ENCODE data around the gene SRRM1. TPM values are rescaled to one million over a fixed set of nuclear protein-coding genes. Genes with fewer than 3 reads are reported as not detected.
A peak's percentile ranks its signal among the peaks of the same experiment; 100 is the strongest.

SRRM1 gene
- total and polyA plus RNA-seq, 9 of the 15 experiments (the other 6 are each of a cell fraction or from before 2014, with no cell fraction given) = 54.5 to 268 (median 115) TPM

DNA sequence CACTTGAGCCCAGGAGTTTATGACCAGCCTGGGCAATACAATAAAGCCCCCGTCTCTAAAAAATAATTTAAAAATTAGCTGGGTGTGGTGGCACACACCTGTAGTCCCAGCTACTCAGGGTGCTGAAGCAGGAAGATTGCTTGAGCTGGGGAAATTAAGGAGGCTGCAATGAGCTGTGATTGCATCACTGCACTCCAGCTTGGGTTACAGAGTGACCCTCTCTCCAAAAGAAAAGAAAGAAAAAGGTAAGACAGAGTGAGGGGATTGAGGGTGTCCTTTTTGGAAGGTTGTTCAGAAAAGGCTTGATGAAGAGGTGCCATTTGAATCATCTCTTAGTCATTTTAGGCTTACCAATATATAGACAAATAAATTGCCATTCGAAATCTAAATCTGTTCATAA lies 4.0 kb upstream of the SRRM1 start:
- 24% methylated on average over 2 of the region's 2 CpGs for WGBS (ENCODE audit: insufficient coverage, low coverage, missing lambda C conversion rate)
- ATAC-seq (no peak), DNase-seq (ENCODE audit: extremely low read depth in 1 of 4, low spot score in 3 of 4) (no peak), FAIRE-seq (no peak)
- CTCF ChIA-PET (ENCODE audit: low intra/inter-chr PET ratio) = no interaction called here
- Histone ChIP-seq H2AFZ (ENCODE audit: low read depth, low read length) (no peak overlapping the region), H4K20me1 (replicated peaks; ENCODE audit: control insufficient read depth, insufficient read depth, low read length) (peaks cover 2% of the 10 kb centered on the region), H3K27me3 (ENCODE audit: control insufficient read depth in 2 of 2, insufficient read depth in 2 of 2, low read length in 2 of 2) (peaks cover 2 to 9% of the 10 kb centered on the region in 2 experiments; a peak in 3 of 5 replicates), H3K9me3 (replicated peaks; ENCODE audit: control insufficient read depth, insufficient read depth, low read depth, low read length) (no peaks in the 10 kb centered on the region), H3K79me2 (ENCODE audit: control insufficient read depth, insufficient read depth, low read length) (peaks cover 22% of the 10 kb centered on the region), H3K4me3 (no peak overlapping the region), H3K4me1 (replicated peaks in 1 of 2; ENCODE audit: control insufficient read depth in 2 of 2, insufficient read depth in 2 of 2, low read length in 2 of 2) (peaks cover 7 to 19% of the 10 kb centered on the region in 2 experiments; a peak in 4 of 5 replicates), H3K36me3 (ENCODE audit: control insufficient read depth, insufficient read depth, low read length) (peaks cover 1% of the 10 kb centered on the region; the same call in 1 of the 3 replicates), H3K9me1 (ENCODE audit: control insufficient read depth, insufficient read depth, low read length) (no peaks in the 10 kb centered on the region), H3K27ac (ENCODE audit: extremely low read depth, low read depth, low read length) (no peak overlapping the region), H3K4me2 (ENCODE audit: insufficient read depth, low read length) (no peak overlapping the region), H3K9ac (ENCODE audit: insufficient read depth in 1 of 2, low read depth in 2 of 2, low read length in 2 of 2) (no peak overlapping the region)
- POLR2A ChIA-PET = interaction anchor here (0.9 to 1.5 kb wide), 2 partner anchors 15 to 64 kb away, joined by 3 read pairs; no protein-coding TSS in a partner anchor
- TF ChIP-seq, protein P1, sequence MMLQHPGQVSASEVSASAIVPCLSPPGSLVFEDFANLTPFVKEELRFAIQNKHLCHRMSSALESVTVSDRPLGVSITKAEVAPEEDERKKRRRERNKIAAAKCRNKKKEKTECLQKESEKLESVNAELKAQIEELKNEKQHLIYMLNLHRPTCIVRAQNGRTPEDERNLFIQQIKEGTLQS (IDR thresholded peaks at IDR 0.05) = peak; percentile 69
- TF ChIP-seq, protein P1 (CRISPR knock-in tag; conservative IDR thresholded peaks at IDR 0.05) = no peak
- TF ChIP-seq RBM39 (optimal IDR thresholded peaks at IDR 0.05; ENCODE audit: low read depth, low read length) (no peak), CEBPB (tag; IDR thresholded peaks at IDR 0.05) (0 out of 2 replicates have a peak, but pooled peaks have one; percentile 46), CEBPG (CRISPR knock-in tag; IDR thresholded peaks at IDR 0.05) (peak; percentile 53), CEBPG (tag; conservative IDR thresholded peaks at IDR 0.05 in 1 of 2, IDR thresholded peaks at IDR 0.05 in 1 of 2) (peak in 1 of 2 experiments; percentile 47; a peak in 1 of 4 replicates)
- TF ChIP-seq, protein P2, sequence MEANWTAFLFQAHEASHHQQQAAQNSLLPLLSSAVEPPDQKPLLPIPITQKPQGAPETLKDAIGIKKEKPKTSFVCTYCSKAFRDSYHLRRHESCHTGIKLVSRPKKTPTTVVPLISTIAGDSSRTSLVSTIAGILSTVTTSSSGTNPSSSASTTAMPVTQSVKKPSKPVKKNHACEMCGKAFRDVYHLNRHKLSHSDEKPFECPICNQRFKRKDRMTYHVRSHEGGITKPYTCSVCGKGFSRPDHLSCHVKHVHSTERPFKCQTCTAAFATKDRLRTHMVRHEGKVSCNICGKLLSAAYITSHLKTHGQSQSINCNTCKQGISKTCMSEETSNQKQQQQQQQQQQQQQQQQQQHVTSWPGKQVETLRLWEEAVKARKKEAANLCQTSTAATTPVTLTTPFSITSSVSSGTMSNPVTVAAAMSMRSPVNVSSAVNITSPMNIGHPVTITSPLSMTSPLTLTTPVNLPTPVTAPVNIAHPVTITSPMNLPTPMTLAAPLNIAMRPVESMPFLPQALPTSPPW (CRISPR knock-in tag; IDR thresholded peaks at IDR 0.05) = no peak
- TF ChIP-seq, protein P3, sequence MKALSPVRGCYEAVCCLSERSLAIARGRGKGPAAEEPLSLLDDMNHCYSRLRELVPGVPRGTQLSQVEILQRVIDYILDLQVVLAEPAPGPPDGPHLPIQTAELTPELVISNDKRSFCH (CRISPR knock-in tag; IDR thresholded peaks at IDR 0.05) = no peak
- TF ChIP-seq, protein P3 (tag; IDR thresholded peaks at IDR 0.05) = no peak
- intact Hi-C loops (cut with micrococcal nuclease) = loop anchor here (5.0 kb wide), 1 partner anchor 47 kb away; no protein-coding TSS in a partner anchor
- BruUV-seq (replicated peaks) = no TSS peak
- in situ Hi-C loops (cut with MboI) = loop anchor here (10.0 kb wide), 1 partner anchor 434 kb away; no protein-coding TSS in a partner anchor
